Right atrium auricular region (tissue), 2 donors: ENCODE results near the gene NHLH2. TPM values are rescaled to one million over a fixed set of nuclear protein-coding genes. Genes with fewer than 3 reads are reported as not detected.

Experiments used
- DNase-seq: peaks from one replicate; pipeline ENCODE4 v3.0.0-alpha.2; 2019; ENCODE audit warnings: low spot score
- H3K27ac ChIP-seq, 2 donors: fragments of 200-600 bp; sonication (generic); 1 replicate in 1 of 2; 2 replicates in 1 of 2; pipeline ENCODE4 v1.5.1; 2016 to 2019
- H3K27me3 ChIP-seq, 2 donors: fragments of 200-600 bp; sonication (generic); one replicate each; pipeline versions ENCODE4 v1.5.1 to v1.6.0; 2017 to 2019
- H3K36me3 ChIP-seq: fragments of 200-600 bp; sonication (generic); one replicate; pipeline ENCODE4 v1.5.1; 2016
- H3K4me1 ChIP-seq, 2 donors: fragments of 200-600 bp; sonication (generic); one replicate each; pipeline versions ENCODE4 v1.5.1 to v1.6.0; 2017 to 2019
- H3K4me3 ChIP-seq, 2 donors: fragments of 200-600 bp; sonication (generic); 1 replicate in 1 of 2; 2 replicates in 1 of 2; pipeline ENCODE4 v1.5.1; 2017 to 2019; ENCODE audit warnings: mild to moderate bottlenecking in 1 of 2, moderate library complexity in 1 of 2
- H3K9me3 ChIP-seq, 2 donors: fragments of 200-600 bp; sonication (generic); one replicate each; pipeline ENCODE4 v1.5.1; 2019
- CTCF ChIP-seq, 2 donors: fragments of 200-600 bp; sonication (generic); IDR thresholded peaks; one replicate each; pipeline ENCODE4 v1.5.1; 2019; ENCODE audit warnings: antibody characterized with exemption in 2 of 2
- total RNA-seq, 2 donors: library from RNA; depleted of rRNA; stranded (reverse); fragments of >200 nt; gene quantifications; one replicate each; pipeline ENCODE4 v1.1.0, GENCODE V29; 2016

NHLH2 gene
- total RNA-seq, 2 donors from 2014 or later, result not detected

GRCh38 chr1:115796036-115796435 is 44.9 kb downstream of the NHLH2 start:
- H3K9me3 ChIP-seq, result no peaks in the 10 kb centered on the region
- peaks cover 0 to 4% of the 10 kb centered on the region in 2 donors for H3K4me1 ChIP-seq
- no peaks in the 10 kb centered on the region for H3K27me3 ChIP-seq
- H3K4me3 ChIP-seq, result no peak overlapping the region
- H3K36me3 ChIP-seq, result no peaks in the 10 kb centered on the region
- DNase-seq, result no peak
- TF ChIP-seq CTCF (IDR thresholded peaks at IDR 0.05), result no peak
- no peak overlapping the region for H3K27ac ChIP-seq

- DNase-seq, result no peak
- Histone ChIP-seq H3K4me1 (peaks cover 0 to 4% of the 10 kb centered on the region in 2 donors), H3K27me3 (no peaks in the 10 kb centered on the region), H3K9me3 (no peaks in the 10 kb centered on the region), H3K36me3 (no peaks in the 10 kb centered on the region), H3K27ac (no peak overlapping the region), H3K4me3 (no peak overlapping the region)
- no peak for TF ChIP-seq CTCF (IDR thresholded peaks at IDR 0.05)
Measured at GRCh38 chr1:115794976-115795639, 45.8 kb downstream of the NHLH2 start.

DNA sequence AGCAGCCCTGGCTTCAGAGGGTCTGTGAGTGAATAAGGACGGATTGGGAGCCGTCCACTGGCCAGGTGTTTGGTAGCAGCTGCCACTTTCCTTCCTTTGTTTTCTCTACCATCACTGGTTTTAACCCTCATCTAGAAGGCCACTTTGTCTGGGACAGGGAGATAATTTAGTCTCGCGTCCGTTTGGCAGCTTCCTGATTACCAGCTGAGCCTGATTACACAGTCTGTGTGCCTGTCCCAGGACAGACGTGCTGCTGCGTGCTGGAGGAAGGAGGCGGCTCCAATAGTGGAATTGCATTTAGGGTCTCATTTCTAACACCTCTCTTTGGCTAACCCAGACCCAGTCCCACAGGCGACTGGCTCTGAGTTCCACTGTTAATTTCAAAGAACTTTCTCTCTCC is 47.8 kb downstream of the NHLH2 start:
- H3K9me3 ChIP-seq, result no peaks in the 10 kb centered on the region
- no peak for DNase-seq
- no peak overlapping the region for H3K4me3 ChIP-seq
- no peaks in the 10 kb centered on the region for H3K27me3 ChIP-seq
- TF ChIP-seq CTCF (IDR thresholded peaks at IDR 0.05), result no peak
- H3K4me1 ChIP-seq, result peaks cover 0 to 4% of the 10 kb centered on the region in 2 donors
- H3K27ac ChIP-seq, result no peak overlapping the region
- no peaks in the 10 kb centered on the region for H3K36me3 ChIP-seq

DNA sequence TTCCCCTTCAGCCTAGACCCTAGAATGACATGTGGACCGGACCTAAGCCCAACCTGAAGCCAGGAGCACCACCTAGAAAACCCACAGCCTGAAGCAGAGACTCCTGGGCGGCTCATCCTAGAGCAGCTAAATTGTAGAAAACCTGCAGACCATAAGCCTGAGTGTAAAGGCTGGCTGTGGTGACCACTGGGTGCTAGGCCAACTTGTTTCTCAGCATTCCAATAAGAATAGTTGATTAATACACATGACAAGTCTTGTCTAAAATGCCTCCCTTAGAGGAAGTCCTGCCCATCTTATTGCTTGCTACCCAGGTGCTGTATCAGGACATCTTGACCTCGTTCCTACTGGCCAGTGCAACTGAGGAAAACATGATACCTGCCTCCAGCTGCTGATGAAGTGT is 49.1 kb downstream of the NHLH2 start:
- no peak overlapping the region for H3K27ac ChIP-seq
- no peak for DNase-seq
- H3K36me3 ChIP-seq, result no peaks in the 10 kb centered on the region
- H3K27me3 ChIP-seq, result no peaks in the 10 kb centered on the region
- no peak for TF ChIP-seq CTCF (IDR thresholded peaks at IDR 0.05)
- H3K4me1 ChIP-seq, result peaks cover 0 to 4% of the 10 kb centered on the region in 2 donors
- H3K9me3 ChIP-seq, result no peaks in the 10 kb centered on the region
- no peak overlapping the region for H3K4me3 ChIP-seq

- no peaks in the 10 kb centered on the region for H3K27me3 ChIP-seq
- no peaks in the 10 kb centered on the region for H3K36me3 ChIP-seq
- H3K27ac ChIP-seq, result no peak overlapping the region
- DNase-seq, result no peak
- H3K4me1 ChIP-seq, result peaks cover 0 to 4% of the 10 kb centered on the region in 2 donors
- no peak for TF ChIP-seq CTCF (IDR thresholded peaks at IDR 0.05)
- H3K4me3 ChIP-seq, result no peak overlapping the region
- H3K9me3 ChIP-seq, result no peaks in the 10 kb centered on the region
Measured at GRCh38 chr1:115790846-115791245, 50.1 kb downstream of the NHLH2 start.

- Histone ChIP-seq H3K27me3 (no peaks in the 10 kb centered on the region), H3K4me1 (peaks cover 0 to 4% of the 10 kb centered on the region in 2 donors), H3K36me3 (no peaks in the 10 kb centered on the region), H3K27ac (no peak overlapping the region), H3K9me3 (no peaks in the 10 kb centered on the region), H3K4me3 (no peak overlapping the region)
- TF ChIP-seq CTCF (IDR thresholded peaks at IDR 0.05), result no peak
- no peak for DNase-seq
Measured at GRCh38 chr1:115790356-115790755, 50.6 kb downstream of the NHLH2 start.
